Measurements from ENCODE around the gene TSEN34. TPM values are rescaled to one million over a fixed set of nuclear protein-coding genes. Genes with fewer than 3 reads are reported as not detected.

The TSEN34 gene
- total RNA-seq, 2 experiments from 2014 or later: 8.4 to 8.6 TPM

DNA sequence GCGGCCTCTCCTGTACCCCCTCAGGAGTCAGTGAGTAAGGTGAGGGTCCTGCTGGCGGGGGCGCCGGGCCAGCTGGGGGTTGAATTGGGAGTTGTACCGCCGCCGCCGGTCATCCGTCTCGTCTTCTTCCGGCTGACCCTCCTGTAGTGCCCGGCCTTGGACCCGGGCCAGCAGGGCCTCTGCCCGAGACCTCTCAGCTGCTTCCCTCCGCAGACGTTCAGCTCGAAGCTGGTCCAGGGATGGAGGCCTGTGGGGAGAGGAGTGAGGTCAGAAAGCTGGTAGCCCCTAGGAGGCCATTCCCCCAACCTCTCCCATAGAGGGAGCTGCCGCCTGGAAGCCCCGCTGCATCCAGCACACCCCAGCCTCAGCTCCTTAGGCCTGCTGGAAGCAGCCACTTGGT, 35.4 kb upstream of the TSEN34 start:
- Histone ChIP-seq H3K4me1 (ENCODE audit: insufficient read depth, low read length) (peaks cover 65% of the 10 kb centered on the region), H3K36me3 (ENCODE audit: insufficient read depth, low read length) (peaks cover 74% of the 10 kb centered on the region), H3K27ac (ENCODE audit: low read depth in 1 of 2, low read length in 2 of 2) (peak overlapping the region in 1 of 2 donors; percentile 42), H3K27me3 (ENCODE audit: control insufficient read depth in 1 of 2, insufficient read depth in 2 of 2, low read length in 2 of 2) (no peaks in the 10 kb centered on the region), H3K4me3 (ENCODE audit: low read length) (no peak overlapping the region), H3K9me3 (ENCODE audit: control insufficient read depth in 1 of 2, insufficient read depth in 1 of 2, low read length in 2 of 2) (no peaks in the 10 kb centered on the region)
- TF ChIP-seq, protein P1, sequence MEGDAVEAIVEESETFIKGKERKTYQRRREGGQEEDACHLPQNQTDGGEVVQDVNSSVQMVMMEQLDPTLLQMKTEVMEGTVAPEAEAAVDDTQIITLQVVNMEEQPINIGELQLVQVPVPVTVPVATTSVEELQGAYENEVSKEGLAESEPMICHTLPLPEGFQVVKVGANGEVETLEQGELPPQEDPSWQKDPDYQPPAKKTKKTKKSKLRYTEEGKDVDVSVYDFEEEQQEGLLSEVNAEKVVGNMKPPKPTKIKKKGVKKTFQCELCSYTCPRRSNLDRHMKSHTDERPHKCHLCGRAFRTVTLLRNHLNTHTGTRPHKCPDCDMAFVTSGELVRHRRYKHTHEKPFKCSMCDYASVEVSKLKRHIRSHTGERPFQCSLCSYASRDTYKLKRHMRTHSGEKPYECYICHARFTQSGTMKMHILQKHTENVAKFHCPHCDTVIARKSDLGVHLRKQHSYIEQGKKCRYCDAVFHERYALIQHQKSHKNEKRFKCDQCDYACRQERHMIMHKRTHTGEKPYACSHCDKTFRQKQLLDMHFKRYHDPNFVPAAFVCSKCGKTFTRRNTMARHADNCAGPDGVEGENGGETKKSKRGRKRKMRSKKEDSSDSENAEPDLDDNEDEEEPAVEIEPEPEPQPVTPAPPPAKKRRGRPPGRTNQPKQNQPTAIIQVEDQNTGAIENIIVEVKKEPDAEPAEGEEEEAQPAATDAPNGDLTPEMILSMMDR (IDR thresholded peaks at IDR 0.05): no peak
- ATAC-seq (ENCODE audit: poor library complexity) (no peak), DNase-seq (no peak)
- H3K4me3 Mint-ChIP-seq: no peak overlapping the region
- H3K4me1 Mint-ChIP-seq (ENCODE audit: low read depth): peaks cover 53% of the 10 kb centered on the region
- H3K27ac Mint-ChIP-seq: peak overlapping the region; percentile 33
- H3K9me3 Mint-ChIP-seq: no peaks in the 10 kb centered on the region
- no peaks in the 10 kb centered on the region for H3K27me3 Mint-ChIP-seq
- peaks cover 84% of the 10 kb centered on the region for H3K36me3 Mint-ChIP-seq (ENCODE audit: low read depth)
- intact Hi-C loops (cut with DNase I, micrococcal nuclease): no loop called here
- CTCF ChIA-PET: no interaction called here
- POLR2A ChIA-PET: interaction anchor here (2.0 to 7.7 kb wide), 3 partner anchors 18 to 40 kb away, joined by 6 to 144 read pairs (median 104); partner anchors contain the start of genes CNOT3, MBOAT7, PRPF31 and TFPT

DNA sequence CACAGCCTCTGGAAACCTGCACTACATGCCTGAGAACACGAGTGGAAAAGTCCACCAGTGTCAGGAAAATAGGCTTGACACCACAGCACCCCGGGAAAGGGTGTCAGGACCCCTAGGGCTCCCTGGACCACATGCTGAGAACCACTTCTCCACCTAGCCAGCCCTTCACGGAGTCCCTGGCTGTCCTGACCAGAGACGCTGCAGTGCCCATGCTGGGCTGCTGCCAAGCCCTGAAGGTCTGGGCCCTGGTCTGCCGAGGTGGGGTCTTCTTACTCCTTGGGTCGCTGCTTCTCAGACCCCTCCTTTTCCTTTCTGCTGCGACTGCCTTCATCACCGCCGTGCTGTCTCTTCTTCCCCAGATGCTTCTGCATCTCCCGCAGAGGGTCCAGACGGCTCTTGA, 34.6 kb upstream of the TSEN34 start:
- Histone ChIP-seq H3K27me3 (ENCODE audit: control insufficient read depth in 1 of 2, insufficient read depth in 2 of 2, low read length in 2 of 2) (no peaks in the 10 kb centered on the region), H3K27ac (ENCODE audit: low read depth in 1 of 2, low read length in 2 of 2) (peak overlapping the region in 1 of 2 donors; percentile 1), H3K36me3 (ENCODE audit: insufficient read depth, low read length) (peaks cover 70% of the 10 kb centered on the region), H3K4me1 (ENCODE audit: insufficient read depth, low read length) (peaks cover 69% of the 10 kb centered on the region), H3K4me3 (ENCODE audit: low read length) (no peak overlapping the region), H3K9me3 (ENCODE audit: control insufficient read depth in 1 of 2, insufficient read depth in 1 of 2, low read length in 2 of 2) (no peaks in the 10 kb centered on the region)
- H3K4me3 Mint-ChIP-seq: peak overlapping the region; percentile 75
- ChIA-PET CTCF (no interaction called here), POLR2A (interaction anchor here (2.0 to 7.7 kb wide), 3 partner anchors 18 to 41 kb away, joined by 6 to 144 read pairs (median 104); partner anchors contain the start of genes CNOT3, MBOAT7, PRPF31 and TFPT)
- peaks cover 53% of the 10 kb centered on the region for H3K4me1 Mint-ChIP-seq (ENCODE audit: low read depth)
- peak overlapping the region; percentile 64 for H3K27ac Mint-ChIP-seq
- TF ChIP-seq, protein P1 (IDR thresholded peaks at IDR 0.05): no peak
- intact Hi-C loops (cut with DNase I, micrococcal nuclease): no loop called here
- no peaks in the 10 kb centered on the region for H3K9me3 Mint-ChIP-seq
- peaks cover 77% of the 10 kb centered on the region for H3K36me3 Mint-ChIP-seq (ENCODE audit: low read depth)
- DNase-seq (no peak), ATAC-seq (ENCODE audit: poor library complexity) (no peak)
- no peaks in the 10 kb centered on the region for H3K27me3 Mint-ChIP-seq

DNA sequence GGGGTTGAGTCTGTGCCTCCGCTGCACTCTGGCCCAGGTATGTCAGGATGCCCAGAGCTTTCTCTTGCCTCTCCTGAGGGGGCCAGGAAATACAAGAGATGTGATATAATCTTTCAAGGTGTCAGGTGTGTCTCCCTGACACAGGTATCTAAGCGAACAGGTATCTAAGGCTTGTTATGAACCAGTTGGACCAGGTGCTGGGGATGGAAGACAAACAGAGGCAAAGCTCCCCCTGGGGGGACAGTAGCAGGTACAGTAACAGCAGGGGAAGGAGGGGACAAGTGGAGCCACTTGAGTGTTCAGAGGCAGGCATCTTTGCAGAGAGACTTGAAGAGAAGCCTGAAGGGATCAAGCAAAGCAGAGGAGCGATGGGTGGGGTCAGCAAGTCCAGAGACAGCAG, 34.2 kb upstream of the TSEN34 start:
- H3K27me3 ChIP-seq (ENCODE audit: control insufficient read depth in 1 of 2, insufficient read depth in 2 of 2, low read length in 2 of 2): no peaks in the 10 kb centered on the region
- peaks cover 65% of the 10 kb centered on the region for H3K36me3 ChIP-seq (ENCODE audit: insufficient read depth, low read length)
- H3K27ac ChIP-seq (ENCODE audit: low read depth in 1 of 2, low read length in 2 of 2): peak overlapping the region in 1 of 2 donors; percentile 1
- intact Hi-C loops (cut with DNase I, micrococcal nuclease): loop anchor here in 1 of 2 experiments (1.0 kb wide), 1 partner anchor 18 kb away; no protein-coding TSS in a partner anchor
- ChIA-PET POLR2A (interaction anchor here (5.3 to 7.7 kb wide), 2 partner anchors 19 to 33 kb away, joined by 104 to 144 read pairs; partner anchors contain the start of genes CNOT3, MBOAT7 and TSEN34), CTCF (no interaction called here)
- H3K4me3 ChIP-seq (ENCODE audit: low read length): no peak overlapping the region
- peak overlapping the region; percentile 64 for H3K27ac Mint-ChIP-seq
- H3K9me3 ChIP-seq (ENCODE audit: control insufficient read depth in 1 of 2, insufficient read depth in 1 of 2, low read length in 2 of 2): no peaks in the 10 kb centered on the region
- H3K4me1 ChIP-seq (ENCODE audit: insufficient read depth, low read length): peaks cover 73% of the 10 kb centered on the region
- no peaks in the 10 kb centered on the region for H3K27me3 Mint-ChIP-seq
- peak overlapping the region; percentile 75 for H3K4me3 Mint-ChIP-seq
- ATAC-seq (ENCODE audit: poor library complexity) (no peak), DNase-seq (no peak)
- TF ChIP-seq, protein P1 (IDR thresholded peaks at IDR 0.05): no peak
- no peaks in the 10 kb centered on the region for H3K9me3 Mint-ChIP-seq
- peaks cover 72% of the 10 kb centered on the region for H3K36me3 Mint-ChIP-seq (ENCODE audit: low read depth)
- H3K4me1 Mint-ChIP-seq (ENCODE audit: low read depth): peaks cover 53% of the 10 kb centered on the region

Data from CD4-positive, alpha-beta T cell (primary cell).